K562 (cell line): ENCODE measurements around the gene PRDX1. TPM values are rescaled to one million over a fixed set of nuclear protein-coding genes. Genes with fewer than 3 reads are reported as not detected.

Experiments used
- CC2D1A ChIP-seq: fragments of 450-650 bp; IDR thresholded peaks from 2 replicates; pipeline ENCODE4 v1.6.1; 2017; ENCODE audit warnings: mild to moderate bottlenecking
- CCAR2 ChIP-seq: fragments of 200-400 bp; formaldehyde crosslinking; IDR thresholded peaks from 2 replicates; pipeline ENCODE4 v1.6.1; 2017; ENCODE audit warnings: mild to moderate bottlenecking, low read depth, low read length
- ELF2 ChIP-seq: fragments of 250-450 bp; sonication (Bioruptor Pico); IDR thresholded peaks from 2 replicates; pipeline ENCODE4 v1.5.0; 2021; ENCODE audit warnings: mild to moderate bottlenecking
- ESRRB ChIP-seq: fragments of 250-450 bp; sonication (Bioruptor Pico); IDR thresholded peaks from 2 replicates; pipeline ENCODE4 v1.5.0; 2020; ENCODE audit warnings: mild to moderate bottlenecking, moderate library complexity, borderline replicate concordance
- HMGN3 ChIP-seq: IDR thresholded peaks from 2 replicates; pipeline ENCODE4 v1.6.1; 2011; ENCODE audit warnings: borderline replicate concordance, low read depth, mild to moderate bottlenecking, mixed read lengths, low read length; ENCODE audit not compliant: insufficient read length; ENCODE audit errors: extremely low read depth
- NCOA4 ChIP-seq: fragments of 450-650 bp; IDR thresholded peaks from 2 replicates; pipeline ENCODE4 v1.6.1; 2018; ENCODE audit warnings: mild to moderate bottlenecking; ENCODE audit not compliant: partially characterized antibody
- NR2F6 ChIP-seq: fragments of 450-650 bp; formaldehyde crosslinking; IDR thresholded peaks from 2 replicates; pipeline ENCODE4 v1.4.0; 2020; ENCODE audit warnings: mild to moderate bottlenecking
- TAF15 ChIP-seq: fragments of 200-400 bp; formaldehyde crosslinking; IDR thresholded peaks from 2 replicates; pipeline ENCODE4 v1.6.1; 2017; ENCODE audit warnings: mild to moderate bottlenecking, low read depth, low read length, moderate library complexity
- ZNF124 ChIP-seq: sonication (generic); formaldehyde crosslinking; IDR thresholded peaks from 2 replicates; pipeline ENCODE4 v1.8.1; 2022; ENCODE audit warnings: missing genetic modification reagents
- ZNF282 ChIP-seq: sonication (generic); formaldehyde crosslinking; IDR thresholded peaks from 2 replicates; pipeline ENCODE4 v1.8.1; 2023; ENCODE audit warnings: missing genetic modification reagents
- ZNF507 ChIP-seq: conservative IDR thresholded peaks from 2 replicates; pipeline ENCODE4 v1.6.1; 2017; ENCODE audit warnings: missing genetic modification characterization, missing compliant biosample characterization
- polyA plus RNA-seq, 8 experiments: library from polyadenylated mRNA; depleted of rRNA in 4 of 8; stranded (reverse) in 5 of 8; unstranded in 3 of 8; fragments of >200 nt; fragmentation: Nextera tagmentation in 2 of 8; fragmentation: Illumina TruSeq in 1 of 8; extraction: Ambion mirVana in 2 of 8; extraction: Trizol in 1 of 8; gene quantifications; 2 replicates each; pipeline versions ENCODE4 v1.2.1 to v1.2.3, GENCODE V29; 2011 to 2014; ENCODE audit warnings: inconsistent platforms in 1 of 8, missing spikeins in 1 of 8
- total RNA-seq, 7 experiments: library from RNA; depleted of rRNA in 6 of 7; stranded (reverse); fragments of >200 nt in 6 of 7; fragmentation: Illumina TruSeq in 2 of 7; extraction: Trizol in 2 of 7; gene quantifications; 2 replicates each; pipeline versions ENCODE4 v1.2.1 to v1.2.3, GENCODE V29; 2011 to 2021; ENCODE audit warnings: low replicate concordance in 1 of 7
- TF ChIP-seq, protein P1 (sequence below): sonication (generic); formaldehyde crosslinking; IDR thresholded peaks from 2 replicates; pipeline ENCODE4 v1.8.0; 2022; ENCODE audit warnings: missing genetic modification reagents, mild to moderate bottlenecking, borderline replicate concordance
- TF ChIP-seq, protein P2 (sequence below), 2 experiments: fragments of 450-650 bp in 1 of 2; sonication (generic) in 1 of 2; formaldehyde crosslinking in 1 of 2; IDR thresholded peaks in 1 of 2; conservative IDR thresholded peaks in 1 of 2; 2 replicates each; pipeline versions ENCODE4 v1.6.1 to v1.8.1; 2016 to 2023; ENCODE audit warnings: mild to moderate bottlenecking in 2 of 2, moderate library complexity in 2 of 2, inconsistent platforms in 1 of 2, missing genetic modification reagents in 1 of 2
- TF ChIP-seq, protein P3 (sequence below): fragments of 450-650 bp; IDR thresholded peaks from 2 replicates; pipeline ENCODE4 v1.6.1; 2014; ENCODE audit warnings: low read depth, mild to moderate bottlenecking, moderate library complexity, borderline replicate concordance
- TF ChIP-seq, protein P4 (sequence below): fragments of 250-450 bp; sonication (Bioruptor Pico); IDR thresholded peaks from 2 replicates; pipeline ENCODE4 v1.4.0; 2020; ENCODE audit warnings: mild to moderate bottlenecking, moderate library complexity
- TF ChIP-seq, protein P5 (sequence below): fragments of 450-650 bp; IDR thresholded peaks from 2 replicates; pipeline ENCODE4 v1.6.1; 2017; ENCODE audit warnings: mild to moderate bottlenecking, moderate library complexity
- TF ChIP-seq, protein P6 (sequence below): fragments of 250-450 bp; sonication (Bioruptor Pico); IDR thresholded peaks from 2 replicates; pipeline ENCODE4 v1.6.1; 2021; ENCODE audit warnings: mild to moderate bottlenecking

Gene PRDX1
- total and polyA plus RNA-seq, 9 of the 15 experiments (the other 6 are each of a cell fraction or from before 2014, with no cell fraction given): 748 to 2,388 (median 1,045) TPM

DNA sequence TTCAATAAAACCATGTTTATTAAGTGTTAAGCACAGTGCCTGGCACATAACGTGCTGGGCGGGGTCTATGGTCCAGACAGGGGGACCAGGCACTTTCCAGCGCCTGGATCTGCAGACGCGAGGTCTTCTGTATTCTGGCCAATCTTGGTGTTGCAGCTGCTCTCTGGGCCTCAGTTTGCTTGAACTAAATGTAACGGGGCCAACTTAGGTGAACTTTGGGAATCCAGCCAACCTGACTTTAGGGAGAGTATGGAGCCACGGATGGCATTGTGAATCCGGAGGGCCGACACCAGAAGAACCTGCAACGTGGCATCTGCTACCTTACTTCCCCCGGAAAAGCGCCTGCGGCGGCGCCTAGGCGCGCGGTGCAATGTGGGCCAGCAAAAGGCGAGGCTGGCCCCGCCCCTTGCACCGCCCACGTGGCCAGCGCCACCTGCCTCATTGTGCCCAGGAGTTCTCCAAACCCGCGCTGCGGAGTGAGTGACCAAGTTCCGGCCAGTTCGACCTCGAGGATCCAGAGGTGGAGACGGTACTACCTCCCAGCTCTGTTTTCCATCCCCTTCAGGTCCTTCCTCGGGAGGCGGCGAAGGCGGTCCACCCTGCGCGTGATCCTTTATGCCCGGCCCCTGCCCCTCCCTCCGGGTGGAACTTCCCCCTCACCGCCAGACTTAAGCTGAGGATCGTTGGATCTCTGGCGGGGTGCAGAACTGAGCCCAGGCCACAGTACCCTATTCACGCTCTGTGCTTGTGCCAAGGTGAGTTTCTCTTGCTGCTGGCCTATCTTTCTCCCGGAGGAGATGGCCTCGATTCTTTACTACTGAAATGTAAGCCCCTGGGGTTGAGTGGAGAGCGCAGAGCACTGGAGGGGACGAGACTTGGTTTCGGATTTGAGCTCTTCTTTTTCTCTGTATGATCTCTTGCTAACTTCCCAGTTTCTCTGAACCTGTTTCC is 29.0 kb upstream of the PRDX1 start, which contains the start of gene AKR1A1 (continued):
- TF ChIP-seq, protein P1, sequence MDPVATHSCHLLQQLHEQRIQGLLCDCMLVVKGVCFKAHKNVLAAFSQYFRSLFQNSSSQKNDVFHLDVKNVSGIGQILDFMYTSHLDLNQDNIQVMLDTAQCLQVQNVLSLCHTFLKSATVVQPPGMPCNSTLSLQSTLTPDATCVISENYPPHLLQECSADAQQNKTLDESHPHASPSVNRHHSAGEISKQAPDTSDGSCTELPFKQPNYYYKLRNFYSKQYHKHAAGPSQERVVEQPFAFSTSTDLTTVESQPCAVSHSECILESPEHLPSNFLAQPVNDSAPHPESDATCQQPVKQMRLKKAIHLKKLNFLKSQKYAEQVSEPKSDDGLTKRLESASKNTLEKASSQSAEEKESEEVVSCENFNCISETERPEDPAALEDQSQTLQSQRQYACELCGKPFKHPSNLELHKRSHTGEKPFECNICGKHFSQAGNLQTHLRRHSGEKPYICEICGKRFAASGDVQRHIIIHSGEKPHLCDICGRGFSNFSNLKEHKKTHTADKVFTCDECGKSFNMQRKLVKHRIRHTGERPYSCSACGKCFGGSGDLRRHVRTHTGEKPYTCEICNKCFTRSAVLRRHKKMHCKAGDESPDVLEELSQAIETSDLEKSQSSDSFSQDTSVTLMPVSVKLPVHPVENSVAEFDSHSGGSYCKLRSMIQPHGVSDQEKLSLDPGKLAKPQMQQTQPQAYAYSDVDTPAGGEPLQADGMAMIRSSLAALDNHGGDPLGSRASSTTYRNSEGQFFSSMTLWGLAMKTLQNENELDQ: 0 out of 2 replicates have a peak, but pooled peaks have one; percentile 17
- TF ChIP-seq NR2F6 (CRISPR knock-in tag) (no peak), TAF15 (no peak), NCOA4 (no peak), CC2D1A (peak; percentile 21; the same call in 1 of the 2 replicates), HMGN3 (peak; percentile 96), ELF2 (peak; percentile 64; the same call in 1 of the 2 replicates), ZNF124 (CRISPR knock-in tag) (no peak), ZNF507 (tag) (no peak), ZNF282 (CRISPR knock-in tag) (peak; percentile 92; the same call in 1 of the 2 replicates), ESRRB (no peak), CCAR2 (no peak)
- TF ChIP-seq, protein P2, sequence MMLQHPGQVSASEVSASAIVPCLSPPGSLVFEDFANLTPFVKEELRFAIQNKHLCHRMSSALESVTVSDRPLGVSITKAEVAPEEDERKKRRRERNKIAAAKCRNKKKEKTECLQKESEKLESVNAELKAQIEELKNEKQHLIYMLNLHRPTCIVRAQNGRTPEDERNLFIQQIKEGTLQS (IDR thresholded peaks at IDR 0.05): no peak
- TF ChIP-seq, protein P2 (CRISPR knock-in tag; conservative IDR thresholded peaks at IDR 0.05): peak; percentile 39; the same call in 1 of the 2 replicates
- TF ChIP-seq, protein P3, sequence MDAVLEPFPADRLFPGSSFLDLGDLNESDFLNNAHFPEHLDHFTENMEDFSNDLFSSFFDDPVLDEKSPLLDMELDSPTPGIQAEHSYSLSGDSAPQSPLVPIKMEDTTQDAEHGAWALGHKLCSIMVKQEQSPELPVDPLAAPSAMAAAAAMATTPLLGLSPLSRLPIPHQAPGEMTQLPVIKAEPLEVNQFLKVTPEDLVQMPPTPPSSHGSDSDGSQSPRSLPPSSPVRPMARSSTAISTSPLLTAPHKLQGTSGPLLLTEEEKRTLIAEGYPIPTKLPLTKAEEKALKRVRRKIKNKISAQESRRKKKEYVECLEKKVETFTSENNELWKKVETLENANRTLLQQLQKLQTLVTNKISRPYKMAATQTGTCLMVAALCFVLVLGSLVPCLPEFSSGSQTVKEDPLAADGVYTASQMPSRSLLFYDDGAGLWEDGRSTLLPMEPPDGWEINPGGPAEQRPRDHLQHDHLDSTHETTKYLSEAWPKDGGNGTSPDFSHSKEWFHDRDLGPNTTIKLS: peak; percentile 100
- TF ChIP-seq, protein P4, sequence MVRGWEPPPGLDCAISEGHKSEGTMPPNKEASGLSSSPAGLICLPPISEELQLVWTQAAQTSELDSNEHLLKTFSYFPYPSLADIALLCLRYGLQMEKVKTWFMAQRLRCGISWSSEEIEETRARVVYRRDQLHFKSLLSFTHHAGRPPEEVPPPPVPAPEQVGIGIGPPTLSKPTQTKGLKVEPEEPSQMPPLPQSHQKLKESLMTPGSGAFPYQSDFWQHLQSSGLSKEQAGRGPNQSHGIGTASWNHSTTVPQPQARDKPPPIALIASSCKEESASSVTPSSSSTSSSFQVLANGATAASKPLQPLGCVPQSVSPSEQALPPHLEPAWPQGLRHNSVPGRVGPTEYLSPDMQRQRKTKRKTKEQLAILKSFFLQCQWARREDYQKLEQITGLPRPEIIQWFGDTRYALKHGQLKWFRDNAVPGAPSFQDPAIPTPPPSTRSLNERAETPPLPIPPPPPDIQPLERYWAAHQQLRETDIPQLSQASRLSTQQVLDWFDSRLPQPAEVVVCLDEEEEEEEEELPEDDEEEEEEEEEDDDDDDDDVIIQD (CRISPR knock-in tag): no peak
- TF ChIP-seq, protein P5, sequence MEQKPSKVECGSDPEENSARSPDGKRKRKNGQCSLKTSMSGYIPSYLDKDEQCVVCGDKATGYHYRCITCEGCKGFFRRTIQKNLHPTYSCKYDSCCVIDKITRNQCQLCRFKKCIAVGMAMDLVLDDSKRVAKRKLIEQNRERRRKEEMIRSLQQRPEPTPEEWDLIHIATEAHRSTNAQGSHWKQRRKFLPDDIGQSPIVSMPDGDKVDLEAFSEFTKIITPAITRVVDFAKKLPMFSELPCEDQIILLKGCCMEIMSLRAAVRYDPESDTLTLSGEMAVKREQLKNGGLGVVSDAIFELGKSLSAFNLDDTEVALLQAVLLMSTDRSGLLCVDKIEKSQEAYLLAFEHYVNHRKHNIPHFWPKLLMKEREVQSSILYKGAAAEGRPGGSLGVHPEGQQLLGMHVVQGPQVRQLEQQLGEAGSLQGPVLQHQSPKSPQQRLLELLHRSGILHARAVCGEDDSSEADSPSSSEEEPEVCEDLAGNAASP: no peak
- TF ChIP-seq, protein P6, sequence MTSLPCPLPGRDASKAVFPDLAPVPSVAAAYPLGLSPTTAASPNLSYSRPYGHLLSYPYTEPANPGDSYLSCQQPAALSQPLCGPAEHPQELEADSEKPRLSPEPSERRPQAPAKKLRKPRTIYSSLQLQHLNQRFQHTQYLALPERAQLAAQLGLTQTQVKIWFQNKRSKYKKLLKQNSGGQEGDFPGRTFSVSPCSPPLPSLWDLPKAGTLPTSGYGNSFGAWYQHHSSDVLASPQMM (CRISPR knock-in tag): no peak
